Upper lobe of right lung (tissue), 1 donor: ENCODE results near the gene KHDRBS2. TPM values are rescaled to one million over a fixed set of nuclear protein-coding genes. Genes with fewer than 3 reads are reported as not detected.
A peak's percentile ranks its signal among the peaks of the same experiment; 100 is the strongest.

Experiments
- ATAC-seq: fragments of 200-7000 bp; cut with Tn5 transposase; one replicate; pipeline ENCODE4 v1.9.1; 2020; ENCODE audit warnings: mild to moderate bottlenecking, moderate library complexity
- DNase-seq: peaks from one replicate; pipeline ENCODE4 v3.0.0-alpha.2; 2020
- H3K27ac ChIP-seq: fragments of 200-600 bp; one replicate; pipeline ENCODE4 v1.8.0; 2022
- H3K27me3 ChIP-seq: fragments of 200-600 bp; one replicate; pipeline ENCODE4 v1.8.0; 2022; ENCODE audit warnings: mild to moderate bottlenecking
- H3K36me3 ChIP-seq: fragments of 200-600 bp; one replicate; pipeline ENCODE4 v1.8.0; 2022
- H3K4me1 ChIP-seq: fragments of 200-600 bp; one replicate; pipeline ENCODE4 v1.8.0; 2022
- H3K4me3 ChIP-seq: fragments of 200-600 bp; one replicate; pipeline ENCODE4 v1.8.0; 2022; ENCODE audit warnings: mild to moderate bottlenecking
- H3K9me3 ChIP-seq: fragments of 200-600 bp; one replicate; pipeline ENCODE4 v1.8.0; 2022
- CTCF ChIP-seq: fragments of 200-600 bp; IDR thresholded peaks from one replicate; pipeline ENCODE4 v1.8.0; 2022; ENCODE audit warnings: antibody characterized with exemption
- intact Hi-C: fragments of 100-400 bp; cut with DNase I; formaldehyde crosslinking; loops from one replicate; pipeline ENCODE4 v1.11.0; 2022
- total RNA-seq: library from RNA; stranded (reverse); fragmentation: NEBNext Ultra II Directional; extraction: Animal tissue kit (Norgen Biotek cat#: 25700); gene quantifications from one replicate; pipeline ENCODE4 v1.2.1, GENCODE V29; 2021
- donor health status: DM: no; HTN: yes; CAD: no; lungs with severe emphysema.

KHDRBS2 gene
- total RNA-seq, 1 donor from 2014 or later: 9.4 TPM

GRCh38 chr6:61901748-61902147, 384.3 kb downstream of the KHDRBS2 start:
- Histone ChIP-seq H3K9me3 (no peaks in the 10 kb centered on the region), H3K36me3 (no peaks in the 10 kb centered on the region), H3K27me3 (no peaks in the 10 kb centered on the region), H3K27ac (no peak overlapping the region), H3K4me1 (no peaks in the 10 kb centered on the region), H3K4me3 (no peak overlapping the region)
- intact Hi-C loops: no loop called here
- ATAC-seq (no peak), DNase-seq (no peak)
- no peak for TF ChIP-seq CTCF

- DNase-seq: peak; percentile 31
These were observed 391.5 kb downstream of the KHDRBS2 start for GRCh38 chr6:61894536-61894935.

GRCh38 chr6:61887423-61887822, 398.6 kb downstream of the KHDRBS2 start:
- no peaks in the 10 kb centered on the region for H3K27me3 ChIP-seq
- intact Hi-C loops: no loop called here
- DNase-seq: no peak
- H3K4me3 ChIP-seq: no peak overlapping the region
- H3K27ac ChIP-seq: no peak overlapping the region
- ATAC-seq: no peak
- no peaks in the 10 kb centered on the region for H3K36me3 ChIP-seq
- no peaks in the 10 kb centered on the region for H3K4me1 ChIP-seq
- no peaks in the 10 kb centered on the region for H3K9me3 ChIP-seq
- no peak for TF ChIP-seq CTCF

More at GRCh38 chr6:61894536-61894935, 391.5 kb downstream of the KHDRBS2 start:
- no peaks in the 10 kb centered on the region for H3K36me3 ChIP-seq
- no peaks in the 10 kb centered on the region for H3K9me3 ChIP-seq
- no peak for ATAC-seq
- H3K4me1 ChIP-seq: no peaks in the 10 kb centered on the region
- no peak overlapping the region for H3K27ac ChIP-seq
- TF ChIP-seq CTCF: no peak
- intact Hi-C loops: no loop called here
- H3K27me3 ChIP-seq: no peaks in the 10 kb centered on the region
- no peak overlapping the region for H3K4me3 ChIP-seq

GRCh38 chr6:61886608-61887259, 399.3 kb downstream of the KHDRBS2 start:
- no peak overlapping the region for H3K27ac ChIP-seq
- TF ChIP-seq CTCF: no peak
- H3K27me3 ChIP-seq: no peaks in the 10 kb centered on the region
- H3K36me3 ChIP-seq: no peaks in the 10 kb centered on the region
- no peak overlapping the region for H3K4me3 ChIP-seq
- H3K4me1 ChIP-seq: no peaks in the 10 kb centered on the region
- DNase-seq (no peak), ATAC-seq (no peak)
- intact Hi-C loops: no loop called here
- no peaks in the 10 kb centered on the region for H3K9me3 ChIP-seq

GRCh38 chr6:61869632-61870400, 416.2 kb downstream of the KHDRBS2 start:
- ATAC-seq: no peak
- intact Hi-C loops: no loop called here

More at GRCh38 chr6:61869632-61870400, 416.2 kb downstream of the KHDRBS2 start:
- H3K27me3 ChIP-seq: no peaks in the 10 kb centered on the region
- no peaks in the 10 kb centered on the region for H3K9me3 ChIP-seq
- H3K27ac ChIP-seq: no peak overlapping the region
- no peak for TF ChIP-seq CTCF
- no peak overlapping the region for H3K4me3 ChIP-seq
- no peaks in the 10 kb centered on the region for H3K4me1 ChIP-seq
- H3K36me3 ChIP-seq: no peaks in the 10 kb centered on the region
- no peak for DNase-seq
